ENCODE results near the gene SYNM. TPM values are rescaled to one million over a fixed set of nuclear protein-coding genes. Genes with fewer than 3 reads are reported as not detected.

SYNM gene
- total and polyA plus RNA-seq, 2 experiments from 2014 or later: 0.74 to 3.5 TPM

DNA sequence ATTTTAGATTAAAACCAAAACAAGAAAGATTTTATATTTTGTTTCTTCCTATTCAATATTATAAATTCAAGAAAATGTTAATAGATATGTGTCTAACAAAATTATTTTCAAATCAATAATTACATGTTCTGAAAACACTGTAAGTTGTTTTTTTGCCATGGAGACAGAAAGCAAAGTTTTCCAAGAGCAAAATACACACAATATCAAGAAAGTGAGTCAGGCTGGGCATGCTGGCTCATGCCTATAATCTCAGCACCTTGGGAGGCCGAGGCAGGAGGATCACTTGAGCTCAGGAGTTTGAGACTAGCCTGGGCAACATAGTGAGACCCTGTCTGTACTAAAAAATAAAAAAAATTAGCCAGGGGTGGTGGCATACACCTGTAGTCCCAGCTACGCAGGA is 72.8 kb downstream of the SYNM start (continued):
- TF ChIP-seq JUNB (IDR thresholded peaks at IDR 0.05; ENCODE audit: unreplicated experiment) (no peak), EZH2 (IDR thresholded peaks at IDR 0.05; ENCODE audit: low read depth, unreplicated experiment) (no peak), ZNF331 (CRISPR knock-in tag; IDR thresholded peaks at IDR 0.05; ENCODE audit: low read depth) (no peak), ZNF114 (CRISPR knock-in tag; IDR thresholded peaks at IDR 0.05) (no peak), STAT1 (IDR thresholded peaks at IDR 0.05; ENCODE audit: unreplicated experiment) (no peak)
- TF ChIP-seq, protein P1, sequence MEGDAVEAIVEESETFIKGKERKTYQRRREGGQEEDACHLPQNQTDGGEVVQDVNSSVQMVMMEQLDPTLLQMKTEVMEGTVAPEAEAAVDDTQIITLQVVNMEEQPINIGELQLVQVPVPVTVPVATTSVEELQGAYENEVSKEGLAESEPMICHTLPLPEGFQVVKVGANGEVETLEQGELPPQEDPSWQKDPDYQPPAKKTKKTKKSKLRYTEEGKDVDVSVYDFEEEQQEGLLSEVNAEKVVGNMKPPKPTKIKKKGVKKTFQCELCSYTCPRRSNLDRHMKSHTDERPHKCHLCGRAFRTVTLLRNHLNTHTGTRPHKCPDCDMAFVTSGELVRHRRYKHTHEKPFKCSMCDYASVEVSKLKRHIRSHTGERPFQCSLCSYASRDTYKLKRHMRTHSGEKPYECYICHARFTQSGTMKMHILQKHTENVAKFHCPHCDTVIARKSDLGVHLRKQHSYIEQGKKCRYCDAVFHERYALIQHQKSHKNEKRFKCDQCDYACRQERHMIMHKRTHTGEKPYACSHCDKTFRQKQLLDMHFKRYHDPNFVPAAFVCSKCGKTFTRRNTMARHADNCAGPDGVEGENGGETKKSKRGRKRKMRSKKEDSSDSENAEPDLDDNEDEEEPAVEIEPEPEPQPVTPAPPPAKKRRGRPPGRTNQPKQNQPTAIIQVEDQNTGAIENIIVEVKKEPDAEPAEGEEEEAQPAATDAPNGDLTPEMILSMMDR (conservative IDR thresholded peaks at IDR 0.05; ENCODE audit: low read depth in 2 of 2): no peak
- TF ChIP-seq, protein P2, sequence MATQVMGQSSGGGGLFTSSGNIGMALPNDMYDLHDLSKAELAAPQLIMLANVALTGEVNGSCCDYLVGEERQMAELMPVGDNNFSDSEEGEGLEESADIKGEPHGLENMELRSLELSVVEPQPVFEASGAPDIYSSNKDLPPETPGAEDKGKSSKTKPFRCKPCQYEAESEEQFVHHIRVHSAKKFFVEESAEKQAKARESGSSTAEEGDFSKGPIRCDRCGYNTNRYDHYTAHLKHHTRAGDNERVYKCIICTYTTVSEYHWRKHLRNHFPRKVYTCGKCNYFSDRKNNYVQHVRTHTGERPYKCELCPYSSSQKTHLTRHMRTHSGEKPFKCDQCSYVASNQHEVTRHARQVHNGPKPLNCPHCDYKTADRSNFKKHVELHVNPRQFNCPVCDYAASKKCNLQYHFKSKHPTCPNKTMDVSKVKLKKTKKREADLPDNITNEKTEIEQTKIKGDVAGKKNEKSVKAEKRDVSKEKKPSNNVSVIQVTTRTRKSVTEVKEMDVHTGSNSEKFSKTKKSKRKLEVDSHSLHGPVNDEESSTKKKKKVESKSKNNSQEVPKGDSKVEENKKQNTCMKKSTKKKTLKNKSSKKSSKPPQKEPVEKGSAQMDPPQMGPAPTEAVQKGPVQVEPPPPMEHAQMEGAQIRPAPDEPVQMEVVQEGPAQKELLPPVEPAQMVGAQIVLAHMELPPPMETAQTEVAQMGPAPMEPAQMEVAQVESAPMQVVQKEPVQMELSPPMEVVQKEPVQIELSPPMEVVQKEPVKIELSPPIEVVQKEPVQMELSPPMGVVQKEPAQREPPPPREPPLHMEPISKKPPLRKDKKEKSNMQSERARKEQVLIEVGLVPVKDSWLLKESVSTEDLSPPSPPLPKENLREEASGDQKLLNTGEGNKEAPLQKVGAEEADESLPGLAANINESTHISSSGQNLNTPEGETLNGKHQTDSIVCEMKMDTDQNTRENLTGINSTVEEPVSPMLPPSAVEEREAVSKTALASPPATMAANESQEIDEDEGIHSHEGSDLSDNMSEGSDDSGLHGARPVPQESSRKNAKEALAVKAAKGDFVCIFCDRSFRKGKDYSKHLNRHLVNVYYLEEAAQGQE (IDR thresholded peaks at IDR 0.05; ENCODE audit: unreplicated experiment): no peak

DNA sequence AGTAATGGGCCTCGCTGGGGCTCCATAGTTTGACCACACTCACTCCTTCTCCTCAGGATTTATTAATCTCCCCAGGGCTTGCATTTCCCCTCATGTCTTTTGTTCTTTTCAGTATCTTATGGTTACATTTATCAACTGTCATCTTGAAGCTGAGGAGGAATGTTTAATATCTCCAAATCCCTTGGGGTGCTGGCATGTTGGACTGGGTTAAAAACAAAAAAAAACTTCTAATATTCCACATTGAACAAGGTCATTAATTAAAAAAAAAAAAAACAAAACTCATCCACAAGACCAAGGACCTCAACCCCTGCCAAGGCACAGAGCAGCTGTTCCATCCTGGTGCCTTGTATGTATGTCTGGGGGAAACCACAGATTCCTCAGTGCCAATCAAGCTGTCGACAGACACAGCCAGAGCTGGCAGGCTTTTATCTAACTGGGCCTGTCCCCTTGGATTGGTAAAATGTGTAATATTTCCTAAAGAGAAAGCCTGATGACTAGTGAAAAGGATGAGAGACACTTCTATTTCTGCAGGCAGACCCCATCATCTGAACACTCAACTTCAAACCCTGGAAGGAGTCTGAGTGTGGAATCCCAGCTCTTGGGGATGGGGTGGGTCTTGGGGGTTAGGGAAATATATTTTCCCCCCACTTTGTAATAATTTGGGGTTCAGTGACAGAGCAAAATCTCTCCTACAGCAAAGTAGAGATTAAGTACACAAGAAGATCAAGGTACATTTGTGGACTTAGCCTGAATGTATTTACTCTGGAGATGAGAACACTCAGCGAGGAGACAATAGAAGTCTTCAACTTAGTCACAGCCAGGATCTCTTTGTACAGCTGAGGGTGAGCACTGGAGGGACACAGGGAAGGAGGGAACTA is 75.4 kb downstream of the SYNM start:
- H3K4me3 Mint-ChIP-seq: no peak overlapping the region
- TF ChIP-seq, protein P3, sequence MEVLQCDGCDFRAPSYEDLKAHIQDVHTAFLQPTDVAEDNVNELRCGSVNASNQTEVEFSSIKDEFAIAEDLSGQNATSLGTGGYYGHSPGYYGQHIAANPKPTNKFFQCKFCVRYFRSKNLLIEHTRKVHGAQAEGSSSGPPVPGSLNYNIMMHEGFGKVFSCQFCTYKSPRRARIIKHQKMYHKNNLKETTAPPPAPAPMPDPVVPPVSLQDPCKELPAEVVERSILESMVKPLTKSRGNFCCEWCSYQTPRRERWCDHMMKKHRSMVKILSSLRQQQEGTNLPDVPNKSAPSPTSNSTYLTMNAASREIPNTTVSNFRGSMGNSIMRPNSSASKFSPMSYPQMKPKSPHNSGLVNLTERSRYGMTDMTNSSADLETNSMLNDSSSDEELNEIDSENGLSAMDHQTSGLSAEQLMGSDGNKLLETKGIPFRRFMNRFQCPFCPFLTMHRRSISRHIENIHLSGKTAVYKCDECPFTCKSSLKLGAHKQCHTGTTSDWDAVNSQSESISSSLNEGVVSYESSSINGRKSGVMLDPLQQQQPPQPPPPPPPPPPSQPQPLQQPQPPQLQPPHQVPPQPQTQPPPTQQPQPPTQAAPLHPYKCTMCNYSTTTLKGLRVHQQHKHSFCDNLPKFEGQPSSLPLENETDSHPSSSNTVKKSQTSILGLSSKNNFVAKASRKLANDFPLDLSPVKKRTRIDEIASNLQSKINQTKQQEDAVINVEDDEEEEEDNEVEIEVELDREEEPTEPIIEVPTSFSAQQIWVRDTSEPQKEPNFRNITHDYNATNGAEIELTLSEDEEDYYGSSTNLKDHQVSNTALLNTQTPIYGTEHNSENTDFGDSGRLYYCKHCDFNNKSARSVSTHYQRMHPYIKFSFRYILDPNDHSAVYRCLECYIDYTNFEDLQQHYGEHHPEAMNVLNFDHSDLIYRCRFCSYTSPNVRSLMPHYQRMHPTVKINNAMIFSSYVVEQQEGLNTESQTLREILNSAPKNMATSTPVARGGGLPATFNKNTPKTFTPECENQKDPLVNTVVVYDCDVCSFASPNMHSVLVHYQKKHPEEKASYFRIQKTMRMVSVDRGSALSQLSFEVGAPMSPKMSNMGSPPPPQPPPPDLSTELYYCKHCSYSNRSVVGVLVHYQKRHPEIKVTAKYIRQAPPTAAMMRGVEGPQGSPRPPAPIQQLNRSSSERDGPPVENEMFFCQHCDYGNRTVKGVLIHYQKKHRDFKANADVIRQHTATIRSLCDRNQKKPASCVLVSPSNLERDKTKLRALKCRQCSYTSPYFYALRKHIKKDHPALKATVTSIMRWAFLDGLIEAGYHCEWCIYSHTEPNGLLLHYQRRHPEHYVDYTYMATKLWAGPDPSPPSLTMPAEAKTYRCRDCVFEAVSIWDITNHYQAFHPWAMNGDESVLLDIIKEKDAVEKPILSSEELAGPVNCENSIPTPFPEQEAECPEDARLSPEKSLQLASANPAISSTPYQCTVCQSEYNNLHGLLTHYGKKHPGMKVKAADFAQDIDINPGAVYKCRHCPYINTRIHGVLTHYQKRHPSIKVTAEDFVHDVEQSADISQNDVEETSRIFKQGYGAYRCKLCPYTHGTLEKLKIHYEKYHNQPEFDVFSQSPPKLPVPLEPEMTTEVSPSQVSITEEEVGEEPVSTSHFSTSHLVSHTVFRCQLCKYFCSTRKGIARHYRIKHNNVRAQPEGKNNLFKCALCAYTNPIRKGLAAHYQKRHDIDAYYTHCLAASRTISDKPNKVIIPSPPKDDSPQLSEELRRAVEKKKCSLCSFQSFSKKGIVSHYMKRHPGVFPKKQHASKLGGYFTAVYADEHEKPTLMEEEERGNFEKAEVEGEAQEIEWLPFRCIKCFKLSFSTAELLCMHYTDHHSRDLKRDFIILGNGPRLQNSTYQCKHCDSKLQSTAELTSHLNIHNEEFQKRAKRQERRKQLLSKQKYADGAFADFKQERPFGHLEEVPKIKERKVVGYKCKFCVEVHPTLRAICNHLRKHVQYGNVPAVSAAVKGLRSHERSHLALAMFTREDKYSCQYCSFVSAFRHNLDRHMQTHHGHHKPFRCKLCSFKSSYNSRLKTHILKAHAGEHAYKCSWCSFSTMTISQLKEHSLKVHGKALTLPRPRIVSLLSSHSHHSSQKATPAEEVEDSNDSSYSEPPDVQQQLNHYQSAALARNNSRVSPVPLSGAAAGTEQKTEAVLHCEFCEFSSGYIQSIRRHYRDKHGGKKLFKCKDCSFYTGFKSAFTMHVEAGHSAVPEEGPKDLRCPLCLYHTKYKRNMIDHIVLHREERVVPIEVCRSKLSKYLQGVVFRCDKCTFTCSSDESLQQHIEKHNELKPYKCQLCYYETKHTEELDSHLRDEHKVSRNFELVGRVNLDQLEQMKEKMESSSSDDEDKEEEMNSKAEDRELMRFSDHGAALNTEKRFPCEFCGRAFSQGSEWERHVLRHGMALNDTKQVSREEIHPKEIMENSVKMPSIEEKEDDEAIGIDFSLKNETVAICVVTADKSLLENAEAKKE (CRISPR knock-in tag; IDR thresholded peaks at IDR 0.05): no peak
- TF ChIP-seq POLR2AphosphoS5 (IDR thresholded peaks at IDR 0.05; ENCODE audit: low read depth) (no peak), STAT1 (IDR thresholded peaks at IDR 0.05; ENCODE audit: unreplicated experiment) (no peak), EZH2phosphoT487 (IDR thresholded peaks at IDR 0.05; ENCODE audit: unreplicated experiment) (no peak), ZNF114 (CRISPR knock-in tag; IDR thresholded peaks at IDR 0.05) (no peak)

More for the DNA sequence above, 75.4 kb downstream of the SYNM start:
- Mint-ChIP-seq H3K27ac (no peak overlapping the region), H3K36me3 (ENCODE audit: low read depth) (peaks cover 11% of the 10 kb centered on the region; the same call in 2 of the 3 replicates), H3K27me3 (ENCODE audit: insufficient read depth, low read depth, poor library complexity) (peaks cover 2% of the 10 kb centered on the region), H3K4me1 (peaks cover 24% of the 10 kb centered on the region), H3K9me3 (no peaks in the 10 kb centered on the region)
- Histone ChIP-seq H3K4me3 (no peak overlapping the region), H3K79me2 (replicated peaks; ENCODE audit: insufficient read depth) (no peaks in the 10 kb centered on the region), H3F3A (replicated peaks; ENCODE audit: low read depth) (no peaks in the 10 kb centered on the region), H4K20me1 (replicated peaks; ENCODE audit: insufficient read depth) (no peaks in the 10 kb centered on the region), H3K36me3 (ENCODE audit: insufficient read depth) (no peaks in the 10 kb centered on the region), H3K4me1 (ENCODE audit: insufficient read depth) (peaks cover 6% of the 10 kb centered on the region; the same call in 1 of the 2 replicates), H3K27ac (ENCODE audit: low read depth) (no peak overlapping the region), H3K4me2 (no peak overlapping the region), H2AFZ (no peak overlapping the region), H3K27me3 (ENCODE audit: insufficient read depth) (no peaks in the 10 kb centered on the region), H3K9me2 (ENCODE audit: insufficient read depth) (no peaks in the 10 kb centered on the region)
- no peak for DNase-seq (ENCODE audit: low spot score)
- no peak for ATAC-seq
